Measurements from ENCODE around the gene IL18RAP. TPM values are rescaled to one million over a fixed set of nuclear protein-coding genes. Genes with fewer than 3 reads are reported as not detected.

IL18RAP gene, protein sequence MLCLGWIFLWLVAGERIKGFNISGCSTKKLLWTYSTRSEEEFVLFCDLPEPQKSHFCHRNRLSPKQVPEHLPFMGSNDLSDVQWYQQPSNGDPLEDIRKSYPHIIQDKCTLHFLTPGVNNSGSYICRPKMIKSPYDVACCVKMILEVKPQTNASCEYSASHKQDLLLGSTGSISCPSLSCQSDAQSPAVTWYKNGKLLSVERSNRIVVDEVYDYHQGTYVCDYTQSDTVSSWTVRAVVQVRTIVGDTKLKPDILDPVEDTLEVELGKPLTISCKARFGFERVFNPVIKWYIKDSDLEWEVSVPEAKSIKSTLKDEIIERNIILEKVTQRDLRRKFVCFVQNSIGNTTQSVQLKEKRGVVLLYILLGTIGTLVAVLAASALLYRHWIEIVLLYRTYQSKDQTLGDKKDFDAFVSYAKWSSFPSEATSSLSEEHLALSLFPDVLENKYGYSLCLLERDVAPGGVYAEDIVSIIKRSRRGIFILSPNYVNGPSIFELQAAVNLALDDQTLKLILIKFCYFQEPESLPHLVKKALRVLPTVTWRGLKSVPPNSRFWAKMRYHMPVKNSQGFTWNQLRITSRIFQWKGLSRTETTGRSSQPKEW
- 0.64 TPM for total RNA-seq

DNA sequence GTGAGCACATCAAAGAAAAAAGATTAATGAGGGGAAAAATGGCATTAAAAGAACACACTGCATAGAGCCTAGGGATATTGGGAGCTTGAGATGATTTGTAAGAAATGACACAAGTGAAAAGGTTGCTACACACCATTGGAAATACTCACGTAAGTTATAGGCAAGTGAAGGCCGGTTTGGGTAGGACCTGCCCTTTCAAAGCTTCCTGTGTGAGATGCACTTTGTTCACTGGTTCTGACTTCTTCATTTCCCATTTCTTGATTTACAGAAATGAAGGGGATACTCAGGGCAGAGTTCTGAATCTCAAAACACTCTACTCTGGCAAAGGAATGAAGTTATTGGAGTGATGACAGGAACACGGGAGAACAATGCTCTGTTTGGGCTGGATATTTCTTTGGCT is at the start of gene IL18RAP:
IL18RAP (plus strand) TSS at position 251 of the 400 bp plus-strand sequence; CDS start at position 369, 118 bp downstream.
- no peak for ATAC-seq

DNA sequence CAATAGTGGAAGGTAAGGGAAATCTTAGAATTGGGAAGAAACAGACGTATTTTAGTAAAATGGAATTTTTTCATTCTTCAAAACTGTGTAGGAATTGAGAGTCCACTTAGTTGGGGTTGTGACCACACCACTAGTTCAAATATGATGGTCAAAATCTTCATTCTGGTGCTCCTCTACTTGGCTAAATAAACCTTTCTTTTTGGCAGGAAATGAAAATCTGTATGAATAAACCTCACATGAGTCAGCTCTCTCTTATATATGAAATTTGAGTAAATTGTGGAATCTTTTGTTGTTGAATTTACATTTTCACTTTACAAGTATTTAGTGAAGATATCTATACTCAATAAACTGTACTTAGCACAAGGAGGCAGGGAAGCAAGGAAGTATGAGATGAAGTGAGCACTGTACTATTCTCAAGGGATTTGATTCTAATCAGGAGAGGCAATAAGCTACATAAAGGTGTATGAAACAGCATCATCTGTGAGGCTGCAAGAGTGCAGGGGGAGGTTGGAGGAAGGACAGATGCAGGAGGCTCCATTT is 46.8 kb upstream of the IL18RAP start:
- ATAC-seq: no peak

DNA sequence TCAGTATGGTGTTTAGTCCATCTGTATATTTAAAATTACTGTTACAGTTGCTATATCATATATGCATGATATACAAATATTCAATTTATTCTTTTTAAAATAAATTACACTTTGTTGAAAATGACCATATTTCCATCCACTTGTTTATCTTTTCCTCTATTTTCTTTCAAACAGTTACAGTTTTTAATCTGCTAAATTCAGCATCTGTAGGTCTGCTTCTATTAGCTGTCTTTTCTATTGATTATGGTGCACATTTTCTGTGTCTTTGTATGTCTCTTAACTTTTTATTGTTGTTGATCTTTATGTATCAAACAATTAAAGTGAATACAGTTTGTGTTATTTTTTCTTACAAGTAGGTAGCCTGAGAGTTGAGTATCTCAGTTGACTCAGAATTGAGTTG is 39.2 kb upstream of the IL18RAP start:
- no peak for ATAC-seq

DNA sequence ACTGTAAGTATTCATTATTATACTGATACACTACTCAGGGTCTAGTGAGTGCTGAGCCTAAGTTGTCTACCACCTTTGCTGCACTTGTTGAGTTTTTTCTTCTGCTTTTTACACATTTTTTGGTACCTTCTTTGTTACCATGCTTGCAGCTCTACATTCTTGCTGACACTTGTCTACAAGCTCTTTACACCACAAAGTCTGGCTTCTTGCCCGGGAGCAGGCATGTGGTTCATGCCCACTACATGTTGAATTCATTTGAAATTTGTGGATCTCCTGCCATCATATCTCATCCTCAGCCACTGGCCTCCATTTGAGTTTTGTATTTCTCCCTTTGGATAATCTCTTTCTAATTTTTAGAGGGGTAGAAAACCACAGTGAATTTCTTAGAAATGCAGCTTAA is 37.4 kb upstream of the IL18RAP start:
- no peak for ATAC-seq

DNA sequence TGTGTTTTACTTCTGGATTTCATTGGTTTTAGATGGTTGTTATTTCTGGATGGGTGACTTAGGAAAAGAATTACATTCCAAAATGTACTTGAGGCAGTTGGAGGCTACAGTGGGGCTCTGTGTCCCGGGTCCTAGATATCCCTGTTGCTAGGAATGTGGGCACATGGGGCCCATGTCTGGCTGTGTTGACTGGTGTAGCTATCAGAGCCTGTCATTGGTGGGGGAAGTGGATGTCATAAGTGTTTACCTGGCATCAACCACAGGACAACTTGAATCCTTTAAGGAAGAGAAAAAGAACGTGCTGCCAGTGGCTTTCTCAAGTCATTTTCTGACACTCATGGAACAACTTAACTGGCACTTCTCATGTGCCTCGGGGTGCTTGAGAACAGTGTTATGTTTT is 37.0 kb upstream of the IL18RAP start:
- ATAC-seq: no peak

DNA sequence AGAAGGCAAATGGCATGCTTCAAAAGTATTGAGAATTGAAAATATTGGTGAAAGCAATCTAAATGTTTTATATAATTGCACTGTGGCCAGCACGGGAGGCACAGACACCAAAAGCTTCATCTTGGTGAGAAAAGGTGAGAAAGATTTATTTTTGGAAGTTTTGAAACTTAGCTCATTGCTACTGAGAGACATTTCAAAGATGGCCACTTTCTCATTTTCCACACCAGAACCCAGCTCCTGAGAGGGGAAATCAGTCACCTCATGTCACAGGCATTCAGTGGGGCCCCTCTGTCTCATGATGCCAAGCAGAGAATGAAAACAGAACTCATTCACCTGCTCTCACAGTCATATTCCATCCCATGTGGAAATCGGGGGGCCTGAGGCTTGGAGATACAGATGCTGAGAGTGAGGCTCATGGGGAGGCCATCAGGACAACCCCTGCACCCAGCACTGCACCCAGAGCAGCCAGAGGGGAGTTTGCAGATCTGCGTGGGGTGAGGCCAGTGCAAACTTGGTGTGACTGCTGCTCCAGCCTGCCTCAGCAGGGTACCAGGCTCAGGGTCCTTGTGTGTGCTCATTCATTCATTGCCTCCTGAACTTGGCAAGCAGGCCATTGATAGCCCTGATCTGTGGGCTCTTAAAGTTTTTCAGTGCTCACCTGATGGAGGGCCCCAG is 36.0 kb upstream of the IL18RAP start:
- ATAC-seq: no peak

DNA sequence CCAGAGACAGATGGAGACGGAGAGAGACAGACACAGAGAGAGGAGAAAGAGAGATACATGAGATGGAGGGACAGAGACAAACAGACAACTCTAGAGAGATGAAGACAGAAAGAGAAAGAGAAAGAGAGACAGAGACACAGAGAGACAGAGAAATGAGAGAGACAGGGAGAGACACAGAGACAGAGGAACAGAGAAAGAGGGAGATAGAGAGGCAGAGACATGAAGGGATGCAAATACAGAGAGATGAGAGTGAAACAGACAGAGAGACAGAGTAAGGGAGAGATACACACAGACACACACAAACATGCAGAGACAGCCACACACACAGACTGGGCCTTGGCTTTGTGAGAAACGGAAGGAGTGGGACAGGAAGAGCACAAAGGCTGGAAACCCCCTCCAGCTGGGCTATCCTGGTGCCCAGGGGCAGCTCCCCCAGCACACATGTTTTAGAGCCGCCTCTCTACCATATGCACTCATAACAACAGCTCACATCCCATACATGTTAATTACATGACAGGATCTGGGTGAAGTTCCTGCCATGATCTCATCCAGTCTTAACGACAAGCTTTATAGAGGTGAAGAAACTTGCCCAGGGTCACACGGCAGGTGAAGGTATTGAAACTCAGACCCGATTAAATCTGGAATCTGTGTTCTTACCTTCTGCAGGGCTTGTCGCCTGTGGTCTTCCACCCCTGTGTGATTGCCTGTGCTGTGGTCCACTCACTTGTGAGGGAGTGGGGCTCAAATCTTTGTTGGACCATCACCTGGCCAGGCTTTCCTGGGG is 35.0 kb upstream of the IL18RAP start:
- ATAC-seq: no peak

DNA sequence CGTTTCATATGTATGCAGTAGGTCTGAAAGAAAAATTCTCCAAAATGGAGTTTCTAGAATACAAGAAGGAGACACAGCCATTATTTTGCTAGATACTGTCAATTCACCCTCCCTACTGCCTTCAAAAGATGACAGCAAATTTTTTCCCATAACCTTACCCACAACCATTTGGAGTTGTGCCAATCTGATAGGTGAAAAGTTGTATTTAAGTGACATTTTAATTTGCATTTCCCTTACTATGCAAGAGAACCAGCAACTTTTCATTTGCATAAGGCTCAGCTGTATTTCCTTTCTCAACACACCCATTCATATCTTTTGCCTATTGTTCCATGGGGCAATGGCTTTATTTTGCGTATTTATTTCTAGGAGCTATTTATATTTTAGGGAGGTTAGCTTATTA is 31.4 kb upstream of the IL18RAP start:
- no peak for ATAC-seq

DNA sequence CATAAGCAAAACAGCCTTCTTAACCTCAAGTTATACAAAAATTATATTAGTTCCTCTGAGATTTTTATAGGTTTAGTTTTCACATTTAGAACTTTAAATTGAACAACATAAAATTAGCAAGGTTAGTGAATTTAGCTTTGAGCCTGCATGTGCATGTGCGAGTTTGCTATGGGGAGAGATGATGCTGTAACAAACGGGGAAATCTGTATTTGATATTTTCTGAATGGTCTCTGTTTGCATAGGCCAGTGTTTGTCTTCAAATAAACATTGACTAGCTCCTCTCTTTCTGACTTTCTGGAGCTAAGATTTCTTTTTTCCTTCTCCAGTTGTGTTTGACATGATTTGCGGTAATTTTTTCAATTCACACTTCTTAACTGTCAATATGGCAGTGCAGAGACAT is 30.9 kb upstream of the IL18RAP start:
- ATAC-seq: no peak

DNA sequence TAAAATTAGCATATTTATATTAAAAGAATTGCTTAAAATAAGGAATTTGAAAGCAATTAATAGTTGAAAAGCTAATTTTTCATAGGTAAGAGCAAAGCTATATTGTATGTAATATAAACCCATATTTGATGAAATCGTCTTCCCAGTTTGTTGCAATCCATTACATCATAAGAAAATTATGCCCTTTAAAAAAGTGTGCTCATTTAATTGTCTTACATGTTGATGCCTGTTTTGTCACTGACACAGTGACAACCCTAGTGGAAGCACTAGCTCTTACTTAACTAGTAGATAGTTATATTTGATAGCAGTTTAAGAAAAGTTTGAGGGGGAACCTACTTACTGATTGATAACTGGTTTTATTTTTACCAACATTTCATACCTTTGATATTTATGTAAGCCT is 30.0 kb upstream of the IL18RAP start:
- no peak for ATAC-seq

DNA sequence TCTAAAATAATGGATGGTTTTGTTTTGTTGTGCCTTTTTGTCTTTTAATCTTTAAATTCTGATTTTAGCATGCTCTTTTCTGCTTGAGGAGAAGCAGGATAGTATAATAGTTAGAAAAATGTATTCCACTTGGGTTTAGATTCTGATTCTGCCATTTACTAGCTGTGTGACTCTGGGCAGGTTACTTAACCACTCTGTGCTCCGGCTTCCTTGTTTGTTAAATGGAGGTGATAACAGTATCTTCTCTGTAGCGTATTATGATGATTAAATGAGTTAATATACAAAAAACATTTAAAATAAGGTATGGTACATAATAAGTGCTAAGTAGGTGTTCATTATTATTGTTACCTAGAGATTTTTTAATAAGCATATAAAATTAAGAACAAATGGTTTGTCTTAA is 26.9 kb upstream of the IL18RAP start:
- ATAC-seq: no peak

DNA sequence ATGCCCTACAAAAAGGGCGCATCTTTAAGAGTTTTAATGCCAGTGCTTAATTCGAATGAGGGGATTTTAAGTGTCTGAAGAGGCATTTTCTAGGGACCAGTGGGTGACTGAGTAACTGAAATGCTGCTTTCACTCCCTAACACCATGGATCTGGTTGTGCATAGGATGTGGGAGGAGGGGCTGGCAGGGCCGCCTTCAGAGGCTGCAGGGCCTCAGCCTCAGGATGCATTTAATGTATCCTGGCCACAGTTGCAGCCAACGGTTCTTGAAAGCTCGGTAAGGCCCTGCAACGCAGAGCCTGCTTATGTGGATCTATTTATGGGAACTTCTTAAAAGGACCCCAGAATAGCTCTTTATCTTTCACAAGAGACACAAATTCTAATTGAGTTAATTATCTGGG is 25.8 kb upstream of the IL18RAP start:
- ATAC-seq: no peak

DNA sequence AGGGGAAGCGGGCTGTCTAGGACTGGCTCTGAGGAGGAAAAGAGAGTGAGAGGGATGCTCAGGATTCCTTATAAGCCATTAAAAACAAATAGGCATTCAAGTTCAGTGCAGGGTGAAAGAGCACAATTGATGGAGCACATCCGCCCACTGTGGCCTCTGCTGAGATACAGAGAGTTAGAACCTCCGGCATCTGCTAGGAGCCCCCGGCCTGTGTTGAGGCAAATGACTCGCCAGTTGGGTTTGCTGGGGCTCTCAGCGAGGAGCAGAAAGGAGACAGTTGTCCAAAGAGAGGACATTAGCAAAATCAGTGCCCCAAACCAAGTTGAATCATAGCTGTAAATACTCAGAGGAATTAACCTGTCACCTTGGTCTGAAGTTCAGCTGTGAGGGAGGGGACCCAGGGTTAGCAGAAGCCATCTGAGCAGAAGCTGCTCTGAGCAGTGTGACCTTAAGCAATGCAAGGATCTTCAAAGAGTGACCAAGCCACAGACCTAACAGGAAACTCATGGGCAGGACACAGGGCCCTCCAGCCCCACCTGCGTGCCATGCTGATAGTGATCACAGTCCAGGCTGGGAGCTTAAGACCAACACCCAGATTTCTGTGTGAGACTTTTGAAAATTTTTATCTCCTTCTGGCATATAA is 23.3 kb upstream of the IL18RAP start:
- no peak for ATAC-seq

DNA sequence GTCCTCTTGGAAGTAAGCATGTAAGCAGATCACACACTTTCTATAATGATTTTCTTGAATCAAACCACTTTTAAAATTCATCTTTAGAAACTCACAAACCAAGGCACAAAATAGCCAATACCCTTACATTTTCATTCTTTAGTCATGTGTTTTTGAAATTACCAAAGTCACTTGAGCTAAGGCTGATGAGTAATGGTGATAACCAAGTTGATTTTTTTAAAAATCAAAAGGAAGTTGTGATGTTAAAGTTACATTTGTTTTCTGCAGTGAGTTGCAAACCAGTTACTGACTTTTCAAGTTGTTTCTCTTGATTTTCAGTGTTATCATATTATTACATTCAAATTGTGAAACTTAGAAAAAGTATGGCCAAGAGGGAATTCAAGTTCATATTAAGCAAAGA is 21.5 kb upstream of the IL18RAP start:
- no peak for ATAC-seq

DNA sequence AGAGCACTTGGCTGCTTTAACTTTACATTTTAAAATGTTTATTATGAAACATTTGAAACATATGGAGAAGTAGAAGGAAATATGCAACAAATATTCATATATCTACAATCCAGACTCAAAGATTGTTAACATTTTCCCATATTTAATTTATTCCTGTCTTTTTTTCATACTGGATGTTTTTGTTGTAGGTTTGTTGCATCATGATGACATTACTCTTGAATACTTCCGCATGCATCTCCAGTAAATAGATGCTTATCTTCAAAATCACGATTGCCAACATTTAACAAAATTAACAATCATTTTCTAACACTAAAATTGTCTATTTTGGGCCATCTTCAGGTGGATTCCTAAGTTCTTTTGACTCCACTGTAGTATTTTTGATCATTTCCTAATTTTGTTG is 21.1 kb upstream of the IL18RAP start:
- no peak for ATAC-seq

DNA sequence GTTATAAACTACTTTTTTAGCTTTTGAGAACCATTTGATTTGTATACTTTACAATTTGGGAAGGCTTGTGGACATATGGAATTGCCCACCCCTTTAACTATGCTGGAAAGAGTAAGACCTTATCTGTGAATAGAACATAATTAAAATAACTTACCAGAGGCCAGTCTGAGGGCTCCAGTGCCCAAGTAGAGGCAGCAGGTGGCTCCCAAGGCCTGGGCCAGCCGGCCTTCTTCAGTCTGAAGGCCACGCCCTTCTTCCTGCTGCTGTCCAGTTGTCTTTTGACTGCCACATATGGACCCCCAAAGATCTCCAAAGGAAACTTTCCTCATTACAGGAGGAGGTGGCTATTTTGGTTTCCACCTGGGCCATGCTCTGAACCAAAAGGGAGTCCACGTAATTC is 12.0 kb upstream of the IL18RAP start:
- no peak for ATAC-seq

DNA sequence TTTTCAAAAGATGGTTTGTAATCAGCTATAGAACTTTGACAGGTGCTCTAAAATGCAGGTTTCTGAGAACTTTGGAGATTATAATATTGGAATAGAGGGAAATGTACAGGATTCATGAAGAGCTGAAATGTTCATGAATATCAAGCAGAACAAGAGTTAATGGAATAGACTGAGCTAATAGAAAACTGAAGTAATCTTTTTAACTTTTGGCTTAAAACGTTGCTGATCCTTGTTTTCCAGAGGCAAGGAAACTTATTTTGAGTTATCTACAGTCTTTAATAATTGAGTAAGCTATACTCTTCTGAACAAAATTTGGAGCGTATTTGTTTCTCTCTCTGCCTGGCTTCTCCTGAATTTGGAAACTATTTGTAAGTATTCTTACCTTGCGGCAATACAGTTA is 10.8 kb upstream of the IL18RAP start:
- ATAC-seq: no peak

DNA sequence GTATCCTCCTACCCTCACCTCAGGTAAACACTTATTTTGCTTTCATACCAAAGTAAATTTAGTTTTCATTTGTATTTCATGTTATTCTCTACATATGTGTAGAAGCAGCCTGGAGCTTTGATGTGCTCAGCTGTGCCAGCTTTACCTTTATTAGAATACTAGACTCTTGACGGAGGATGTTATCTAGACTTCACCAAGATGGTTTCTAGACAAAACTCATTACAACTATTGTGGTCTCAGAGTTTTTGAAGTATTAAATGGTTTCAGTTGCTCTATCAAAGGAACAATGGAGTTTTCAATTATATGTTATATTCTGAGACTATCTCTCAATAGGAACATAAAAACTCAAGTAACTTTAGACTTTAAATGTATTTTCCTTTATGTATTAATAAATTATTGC is 5.0 kb upstream of the IL18RAP start:
- no peak for ATAC-seq

DNA sequence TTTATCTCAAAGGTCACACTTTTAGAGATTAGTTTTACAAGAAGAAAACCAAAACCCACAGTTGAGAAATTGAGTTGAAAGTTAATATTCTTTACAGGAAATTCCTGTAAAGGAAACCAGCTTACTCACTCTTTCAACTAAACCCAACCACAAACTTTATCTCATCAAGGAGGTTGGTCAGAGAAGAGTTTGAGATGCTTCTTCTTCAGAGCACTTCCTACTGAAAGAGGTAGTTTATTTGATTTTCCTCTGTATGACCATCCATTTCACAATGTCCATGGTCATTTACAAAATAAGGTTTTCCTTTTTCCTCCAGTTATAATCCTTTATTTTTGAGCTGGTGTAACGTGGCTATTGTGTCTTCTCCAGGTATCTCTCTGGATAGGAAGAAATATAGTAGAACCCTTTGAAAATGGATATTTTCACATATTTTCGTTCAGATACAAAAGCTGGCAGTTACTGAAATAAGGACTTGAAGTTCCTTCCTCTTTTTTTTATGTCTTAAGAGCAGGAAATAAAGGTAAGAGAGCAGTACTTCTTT is 4.5 kb upstream of the IL18RAP start:
- ATAC-seq: no peak

DNA sequence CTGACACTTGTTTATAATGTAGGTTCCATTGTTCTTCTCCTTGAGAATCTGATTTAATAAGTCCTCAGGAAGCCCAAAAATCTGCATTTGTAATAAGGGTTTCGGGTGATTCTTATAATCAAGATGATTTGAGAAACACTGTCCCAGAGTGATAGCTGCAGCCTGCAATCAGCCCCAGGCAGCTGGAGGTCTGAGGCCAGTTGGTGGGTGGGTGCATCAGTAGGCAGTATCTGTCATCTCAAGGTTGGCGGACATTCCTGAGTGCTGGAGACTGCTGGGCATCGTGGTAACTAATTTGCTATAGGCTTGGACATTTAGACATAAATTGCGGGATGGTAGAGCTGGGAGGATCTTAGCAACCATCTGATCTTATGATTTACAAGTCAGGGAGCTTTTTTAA is 2.7 kb upstream of the IL18RAP start:
- no peak for ATAC-seq

DNA sequence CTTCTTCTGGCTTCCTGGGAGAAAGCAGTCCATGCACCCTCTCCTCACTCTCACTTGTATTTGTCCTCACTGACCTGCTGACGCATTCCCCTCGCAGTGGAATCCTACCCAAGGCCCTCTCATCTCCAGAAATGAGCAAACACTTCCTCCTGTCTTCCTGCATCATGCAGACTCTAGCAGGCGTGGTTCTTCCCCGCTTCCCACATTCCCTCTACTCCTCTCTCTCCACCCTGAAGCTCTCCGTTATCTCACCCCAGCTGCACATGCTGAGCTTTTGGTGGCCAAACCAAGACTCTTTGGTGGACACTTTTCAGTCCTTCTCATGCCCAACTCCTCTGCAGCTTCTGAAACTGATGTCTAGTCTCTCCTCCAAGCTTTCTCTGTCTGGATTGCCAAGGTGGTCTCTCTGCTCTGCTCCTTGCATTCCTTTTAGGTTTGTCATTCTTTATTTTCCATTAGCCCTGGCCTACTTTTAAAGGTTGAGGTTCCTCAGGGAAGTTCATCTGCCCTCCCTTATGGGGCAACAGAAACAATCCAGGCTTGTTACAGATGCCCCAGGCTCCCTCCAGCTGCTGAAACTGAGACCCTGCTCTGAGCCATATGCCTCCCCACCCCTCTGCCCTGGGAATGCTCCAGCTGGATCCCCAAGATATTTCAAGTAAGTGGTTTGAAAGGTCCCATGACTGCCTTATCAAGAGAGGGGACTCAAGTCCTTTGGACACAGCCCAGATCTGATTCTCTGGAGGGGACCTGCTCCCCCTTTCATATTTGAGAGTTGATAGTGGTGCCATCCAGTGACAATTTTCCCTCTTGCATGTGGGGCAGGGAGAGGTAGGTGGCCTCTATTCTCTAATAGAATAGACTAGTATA is 835 bp upstream of the IL18RAP start:
- ATAC-seq: no peak
